Cardiac muscle cell (in vitro differentiated cells and primary cell): Measurements from ENCODE around the gene EDIL3. TPM values are rescaled to one million over a fixed set of nuclear protein-coding genes. Genes with fewer than 3 reads are reported as not detected.

Source experiments
- DNase-seq, 2 donors: peaks; one replicate each; pipeline versions ENCODE4 v3.0.0 to v3.0.0-alpha.2; 2010 to 2017; ENCODE audit warnings: low read depth in 1 of 2, low spot score in 1 of 2
- H3K27ac ChIP-seq: fragments of 200-600 bp; sonication (generic); 2 replicates; pipeline ENCODE4 v1.5.1; 2016
- H3K27me3 ChIP-seq: fragments of 200-600 bp; sonication (generic); 2 replicates; pipeline ENCODE4 v1.6.0; 2016; ENCODE audit warnings: control low read depth
- H3K36me3 ChIP-seq: fragments of 200-600 bp; sonication (generic); 2 replicates; pipeline ENCODE4 v1.5.1; 2016; ENCODE audit warnings: control low read depth
- H3K4me1 ChIP-seq: fragments of 200-600 bp; sonication (generic); 2 replicates; pipeline ENCODE4 v1.8.1; 2017; ENCODE audit warnings: low read depth, mild to moderate bottlenecking, mixed run types
- H3K4me3 ChIP-seq: fragments of 200-600 bp; sonication (generic); 2 replicates; pipeline ENCODE4 v1.5.1; 2016; ENCODE audit warnings: mild to moderate bottlenecking
- H3K9me3 ChIP-seq: fragments of 200-600 bp; sonication (generic); 2 replicates; pipeline ENCODE4 v1.5.1; 2017; ENCODE audit warnings: low read depth, mild to moderate bottlenecking, control low read depth
- CTCF ChIP-seq: IDR thresholded peaks from 2 replicates; pipeline ENCODE4 v1.5.1; 2012; ENCODE audit warnings: low read depth, mild to moderate bottlenecking, low read length
- polyA plus RNA-seq: library from polyadenylated mRNA; unstranded; fragments of >200 nt; fragmentation: Nextera tagmentation; extraction: Ambion mirVana; gene quantifications from 2 replicates; pipeline ENCODE4 v1.2.1, GENCODE V29; 2016
- total RNA-seq: library from RNA; depleted of rRNA; stranded (reverse); fragments of >200 nt; gene quantifications from 2 replicates; pipeline ENCODE4 v1.2.3, GENCODE V29; 2016

EDIL3 gene
- 5.1 and 7.7 TPM in 2 replicates for total RNA-seq
- 7.2 and 10.1 TPM in 2 replicates for polyA plus RNA-seq

GRCh38 chr5:84384604-84385575, at the start of gene EDIL3:
Gene EDIL3, minus strand, starts transcription at chr5:84384880. Its CDS starts 506 bp downstream, at chr5:84384374.
- DNase-seq: peak; percentile 75 to 80
- TF ChIP-seq CTCF: no peak
- H3K27me3 ChIP-seq: peaks cover 52% of the 10 kb centered on the region
- H3K9me3 ChIP-seq: no peaks in the 10 kb centered on the region
- no peaks in the 10 kb centered on the region for H3K36me3 ChIP-seq
- H3K4me3 ChIP-seq: peak within 1 kb of the TSS; percentile 52
- no peaks in the 10 kb centered on the region for H3K4me1 ChIP-seq
- H3K27ac ChIP-seq: no peak within 1 kb of the TSS

GRCh38 chr5:84433461-84433860, 48.8 kb upstream of the EDIL3 start:
- TF ChIP-seq CTCF: no peak
- Histone ChIP-seq H3K9me3 (no peaks in the 10 kb centered on the region), H3K27ac (no peak overlapping the region), H3K4me3 (no peak overlapping the region), H3K27me3 (no peaks in the 10 kb centered on the region), H3K4me1 (no peaks in the 10 kb centered on the region), H3K36me3 (no peaks in the 10 kb centered on the region)
- peak in 1 of 2 donors; percentile 81 for DNase-seq

GRCh38 chr5:84430863-84431663, 46.4 kb upstream of the EDIL3 start:
- no peaks in the 10 kb centered on the region for H3K27me3 ChIP-seq
- no peak overlapping the region for H3K4me3 ChIP-seq
- H3K36me3 ChIP-seq: no peaks in the 10 kb centered on the region
- peak in 1 of 2 donors; percentile 31 for DNase-seq
- H3K27ac ChIP-seq: no peak overlapping the region
- TF ChIP-seq CTCF: no peak
- no peaks in the 10 kb centered on the region for H3K4me1 ChIP-seq
- H3K9me3 ChIP-seq: no peaks in the 10 kb centered on the region

- Histone ChIP-seq H3K27me3 (no peaks in the 10 kb centered on the region), H3K36me3 (no peaks in the 10 kb centered on the region), H3K4me1 (no peaks in the 10 kb centered on the region), H3K4me3 (no peak overlapping the region), H3K27ac (no peak overlapping the region), H3K9me3 (no peaks in the 10 kb centered on the region)
- TF ChIP-seq CTCF: no peak
- no peak for DNase-seq
Measured at GRCh38 chr5:84430079-84430478, 45.4 kb upstream of the EDIL3 start.

- Histone ChIP-seq H3K4me1 (no peaks in the 10 kb centered on the region), H3K27me3 (no peaks in the 10 kb centered on the region), H3K27ac (no peak overlapping the region), H3K9me3 (no peaks in the 10 kb centered on the region), H3K4me3 (no peak overlapping the region), H3K36me3 (no peaks in the 10 kb centered on the region)
- DNase-seq: no peak
- no peak for TF ChIP-seq CTCF
Measured at GRCh38 chr5:84425365-84425881, 40.7 kb upstream of the EDIL3 start.
